ENCODE results near the gene C10orf53.

- TF ChIP-seq CTCF (IDR thresholded peaks at IDR 0.05) = no peak
- TF ChIP-seq POLR2A (IDR thresholded peaks at IDR 0.05) = no peak
Measured at GRCh38 chr10:49713266-49713665, 33.8 kb downstream of the C10orf53 start.

Measured in tibial nerve (tissue), 3 donors.